GM03348 (cell line): ENCODE measurements around the gene PIP5K1A.
A peak's percentile ranks its signal among the peaks of the same experiment; 100 is the strongest.
"Not testable (repeated sequence)": the region's sequence is repeated elsewhere in the genome, so short reads cannot be mapped to it uniquely, and the experiment has no call there.

Source experiments
- DNase-seq: peaks from one replicate; pipeline ENCODE4 v3.0.0; 2012; ENCODE audit warnings: low spot score

The PIP5K1A gene, protein sequence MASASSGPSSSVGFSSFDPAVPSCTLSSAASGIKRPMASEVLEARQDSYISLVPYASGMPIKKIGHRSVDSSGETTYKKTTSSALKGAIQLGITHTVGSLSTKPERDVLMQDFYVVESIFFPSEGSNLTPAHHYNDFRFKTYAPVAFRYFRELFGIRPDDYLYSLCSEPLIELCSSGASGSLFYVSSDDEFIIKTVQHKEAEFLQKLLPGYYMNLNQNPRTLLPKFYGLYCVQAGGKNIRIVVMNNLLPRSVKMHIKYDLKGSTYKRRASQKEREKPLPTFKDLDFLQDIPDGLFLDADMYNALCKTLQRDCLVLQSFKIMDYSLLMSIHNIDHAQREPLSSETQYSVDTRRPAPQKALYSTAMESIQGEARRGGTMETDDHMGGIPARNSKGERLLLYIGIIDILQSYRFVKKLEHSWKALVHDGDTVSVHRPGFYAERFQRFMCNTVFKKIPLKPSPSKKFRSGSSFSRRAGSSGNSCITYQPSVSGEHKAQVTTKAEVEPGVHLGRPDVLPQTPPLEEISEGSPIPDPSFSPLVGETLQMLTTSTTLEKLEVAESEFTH

GRCh38 chr1:151198254-151199127 is at the start of gene PIP5K1A:
Gene PIP5K1A (plus strand): TSS chr1:151198552. CDS start chr1:151198997, 445 bp downstream.
- DNase-seq = peak; percentile 98

- DNase-seq = no peak
Measured at GRCh38 chr1:151156515-151156819, 41.9 kb upstream of the PIP5K1A start, which contains the start of gene TNFAIP8L2. Gene TNFAIP8L2 (plus strand): TSS chr1:151156649. CDS start chr1:151158698, 2,049 bp downstream.

DNA sequence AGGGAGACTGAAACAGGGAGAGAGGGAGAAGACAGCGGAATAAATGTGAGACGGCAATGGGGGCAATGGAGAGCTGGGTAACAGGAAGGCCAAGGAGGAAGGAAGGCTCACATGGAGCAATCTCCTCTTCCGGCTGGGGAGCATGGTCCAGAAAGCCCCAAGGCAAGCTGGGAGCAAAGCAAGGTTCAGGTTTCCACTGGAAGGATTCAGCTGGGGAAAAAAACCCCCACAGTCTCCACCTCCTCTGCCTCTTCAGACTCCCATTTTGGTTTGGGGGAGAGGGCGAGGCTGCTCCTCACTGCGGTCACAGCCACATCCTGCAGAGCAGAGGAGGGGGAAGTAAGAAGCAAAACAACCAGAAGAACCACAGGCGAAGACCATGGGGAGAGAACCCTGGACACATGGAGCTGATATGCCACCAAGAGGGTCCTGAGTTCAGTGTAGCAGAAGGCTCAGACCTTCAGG is 41.3 kb upstream of the PIP5K1A start:
- DNase-seq = no peak

- no peak for DNase-seq
Measured at GRCh38 chr1:151158326-151158725, 40.0 kb upstream of the PIP5K1A start.

GRCh38 chr1:151158751-151159251 is 39.6 kb upstream of the PIP5K1A start:
- DNase-seq = no peak

DNA sequence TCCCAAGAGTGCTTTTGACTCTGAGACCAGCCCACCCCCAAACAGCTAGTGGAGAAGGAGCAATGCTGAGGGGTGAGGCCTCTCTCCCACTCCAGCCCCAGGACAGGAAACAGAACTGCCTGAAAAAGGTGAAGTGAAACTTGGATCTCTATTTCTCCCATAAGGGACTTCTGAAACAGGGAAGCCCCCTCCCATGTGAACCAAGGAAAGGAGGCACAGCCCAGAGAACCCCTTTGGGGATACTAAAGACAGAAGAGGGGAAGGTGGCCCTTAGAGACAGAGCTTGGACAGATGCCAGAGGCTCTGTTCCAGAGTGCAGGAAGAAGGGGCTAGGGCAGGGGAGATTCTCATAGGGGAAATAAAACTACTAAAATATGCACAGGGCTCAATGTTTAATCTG is 39.0 kb upstream of the PIP5K1A start:
- no peak for DNase-seq

- DNase-seq = no peak
Measured at GRCh38 chr1:151164732-151165280, 33.5 kb upstream of the PIP5K1A start.

- DNase-seq = peak; percentile 83
Measured at GRCh38 chr1:151165281-151165737, 33.0 kb upstream of the PIP5K1A start.

GRCh38 chr1:151165738-151166504 is 32.4 kb upstream of the PIP5K1A start, which contains the start of the genes LYSMD1 and SCNM1:
Gene LYSMD1 (minus strand): TSS chr1:151165902. CDS start chr1:151165258, 644 bp downstream.
Gene SCNM1 (plus strand): TSS chr1:151166144. CDS start chr1:151166153, 9 bp downstream.
- DNase-seq = peak; percentile 95

DNA sequence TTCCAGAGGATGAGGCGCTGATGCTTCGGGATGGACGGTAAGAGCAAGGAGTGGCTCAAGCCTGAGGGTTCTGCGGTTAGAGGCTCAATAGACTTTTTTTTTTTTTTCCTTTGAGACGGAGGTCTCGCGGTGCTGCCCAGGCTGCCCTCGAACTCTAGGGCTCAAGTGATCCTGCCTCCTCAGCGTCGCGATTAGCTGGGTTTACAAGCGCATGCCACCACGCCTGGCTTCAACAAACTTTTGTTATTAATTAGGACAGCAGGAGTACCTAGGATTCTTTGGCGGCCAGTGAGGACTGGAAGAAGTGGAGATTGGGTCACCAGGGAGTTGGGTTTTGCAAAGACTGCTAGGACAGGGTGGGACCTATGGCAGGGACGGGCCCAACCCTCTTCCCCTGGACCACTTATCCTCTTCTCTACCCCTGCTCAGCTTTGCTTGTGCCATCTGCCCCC is 31.8 kb upstream of the PIP5K1A start:
- peak; percentile 75 for DNase-seq

DNA sequence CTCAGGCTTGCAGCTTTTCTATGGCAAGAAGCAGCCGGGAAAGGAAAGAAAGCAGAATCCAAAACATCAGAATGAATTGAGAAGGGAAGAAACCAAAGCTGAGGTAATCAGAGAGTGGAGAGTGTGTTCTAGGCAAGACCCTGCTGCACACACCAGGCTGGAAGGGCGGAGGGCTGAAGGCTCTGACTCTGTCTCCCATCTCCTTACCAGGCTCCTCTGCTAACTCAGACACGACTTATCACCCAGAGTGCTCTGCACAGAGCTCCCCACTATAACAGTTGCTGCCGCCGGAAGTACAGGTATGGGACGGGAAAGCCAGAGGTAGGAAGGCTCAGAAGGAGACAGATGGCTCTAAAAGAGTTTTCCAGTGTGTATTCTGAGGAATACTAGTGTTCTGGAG is 31.2 kb upstream of the PIP5K1A start:
- no peak for DNase-seq

- DNase-seq = no peak
Measured at GRCh38 chr1:151171190-151171589, 27.2 kb upstream of the PIP5K1A start.

- no peak for DNase-seq
Measured at GRCh38 chr1:151175041-151175741, 23.2 kb upstream of the PIP5K1A start.

DNA sequence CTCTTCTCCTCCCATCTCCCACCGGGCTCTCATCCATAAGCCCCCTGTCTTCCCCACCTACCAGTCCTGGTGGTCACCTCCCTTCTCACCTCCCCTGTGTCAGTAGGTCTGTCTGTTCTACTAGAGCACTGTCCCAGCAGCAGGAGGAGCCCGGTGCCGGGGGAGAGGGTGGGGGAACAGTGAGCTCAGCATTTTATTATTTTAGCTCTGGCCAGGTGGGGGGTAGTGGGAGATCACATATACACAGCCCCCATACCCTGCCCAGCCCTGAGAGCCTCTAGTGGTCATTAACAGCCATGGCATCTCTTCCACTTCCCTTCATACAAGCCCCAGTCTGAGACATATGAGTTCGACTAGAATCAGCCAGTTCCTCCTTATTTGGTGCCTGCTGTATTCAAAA is 22.5 kb upstream of the PIP5K1A start, which contains the start of gene TMOD4:
Gene TMOD4, minus strand, starts transcription at position 119 of the 400 bp plus-strand sequence. CDS start 1,106 bp downstream, outside the sequence.
- DNase-seq = peak; percentile 46

- DNase-seq = no peak
Measured at GRCh38 chr1:151176514-151177045, 21.8 kb upstream of the PIP5K1A start.

GRCh38 chr1:151184211-151184610 is 14.1 kb upstream of the PIP5K1A start:
- DNase-seq = no peak

DNA sequence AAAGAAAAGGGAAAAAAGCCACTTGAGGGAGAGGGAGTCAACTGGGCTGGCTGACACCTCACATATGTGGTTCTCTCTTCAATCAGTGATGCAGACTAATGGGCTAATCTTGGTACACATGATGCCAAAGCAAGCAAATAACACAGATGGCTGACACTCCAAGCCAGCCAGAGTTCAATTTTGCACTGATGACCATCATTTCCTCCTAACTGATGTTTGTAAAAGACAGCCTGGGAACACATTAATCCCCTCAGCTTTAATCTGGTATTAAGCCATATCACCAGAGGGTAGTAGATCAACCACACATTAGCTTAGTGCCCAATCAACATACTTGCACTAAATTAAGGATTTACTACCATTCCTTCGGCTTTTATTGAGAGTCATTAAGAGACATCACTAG is 11.1 kb upstream of the PIP5K1A start:
- DNase-seq = no peak

DNA sequence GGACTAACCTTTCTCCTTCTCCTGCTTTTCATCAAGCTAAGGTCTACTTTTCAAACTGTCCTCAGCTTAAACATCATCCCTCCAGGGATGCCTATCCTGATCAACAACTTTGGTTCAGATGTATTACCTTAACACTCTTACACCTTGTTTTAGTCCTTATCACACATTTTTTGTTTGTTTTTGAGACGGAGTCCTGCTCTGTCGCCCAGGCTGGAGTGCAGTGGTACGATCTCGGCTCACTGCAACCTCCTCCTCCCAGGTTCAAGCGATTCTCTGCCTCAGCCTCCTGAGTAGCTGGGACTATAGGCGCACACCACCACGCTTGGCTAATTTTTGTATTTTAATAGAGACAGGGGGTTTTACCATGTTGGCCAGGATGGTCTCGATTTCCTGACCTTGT is 9.7 kb upstream of the PIP5K1A start:
- not testable (repeated sequence) for DNase-seq

- DNase-seq = peak; percentile 92
Measured at GRCh38 chr1:151189637-151190445, 8.5 kb upstream of the PIP5K1A start, which contains the start of gene VPS72. Gene VPS72 (minus strand): TSS chr1:151190197. CDS start chr1:151190121, 76 bp downstream.
